DMS79 treated with DMSO at 0.1 percent for 48 hours (cell line): ENCODE measurements around the gene HDHD3.

Experiments
- DNase-seq: peaks from one replicate; lab custom pipeline; 2025; lab: John Stamatoyannopoulos, UW

HDHD3 gene

GRCh38 chr9:113328045-113328782 lies 48.6 kb downstream of the HDHD3 start:
- DNase-seq = no peak

- DNase-seq = no peak
These were observed 50.6 kb downstream of the HDHD3 start for GRCh38 chr9:113326230-113326629.
